Body of pancreas (tissue), 4 donors: Measurements from ENCODE around the gene IER5.

Experiments used
- CTCF ChIP-seq, 7 experiments: fragments of 450-650 bp in 4 of 7; fragments of 200-600 bp in 3 of 7; sonication (generic) in 3 of 7; IDR thresholded peaks; one replicate each; pipeline ENCODE4 v1.5.1; 2016 to 2019; ENCODE audit warnings: antibody characterized with exemption in 7 of 7
- POLR2A ChIP-seq, 3 donors: fragments of 450-650 bp; IDR thresholded peaks; one replicate each; pipeline ENCODE4 v1.6.1; 2016; ENCODE audit warnings: antibody characterized with exemption in 3 of 3, mild to moderate bottlenecking in 2 of 3

- TF ChIP-seq POLR2A (IDR thresholded peaks at IDR 0.05) (no peak), CTCF (IDR thresholded peaks at IDR 0.05) (no peak)
Observed at GRCh38 chr1:181092056-181092455, 3.6 kb downstream of the IER5 start.
